ENCODE data around the gene CLDN1.

CLDN1 gene

DNA sequence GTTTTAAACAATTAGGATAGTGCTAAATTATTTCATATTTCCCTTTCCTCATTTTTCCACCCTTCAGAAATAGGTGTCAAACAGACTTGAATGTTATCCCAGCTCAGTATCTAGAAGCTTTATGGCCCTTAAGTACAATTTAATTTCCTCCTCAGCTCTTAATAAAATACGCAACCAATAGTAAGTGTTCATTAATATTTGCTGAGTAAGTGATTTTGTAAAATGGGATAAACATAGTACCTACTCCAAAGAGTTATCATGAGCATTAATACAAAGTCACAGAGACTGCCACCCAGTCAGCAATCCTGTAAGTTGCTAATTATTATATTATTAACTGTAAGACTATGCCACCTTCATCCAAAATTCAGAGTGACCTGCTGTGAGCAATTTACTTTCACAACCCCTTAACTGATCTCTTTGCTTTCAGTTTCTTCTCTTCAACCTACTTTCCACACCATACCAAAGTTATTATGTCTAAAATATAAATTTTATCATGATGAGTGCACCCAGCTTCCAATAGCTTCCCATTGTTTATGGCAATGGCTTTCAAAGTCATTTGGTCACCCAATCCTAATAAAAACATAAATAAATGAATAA lies 30.7 kb upstream of the CLDN1 start:
- no peak for TF ChIP-seq CTCF (IDR thresholded peaks at IDR 0.05; ENCODE audit: low read length, missing control alignments)
- DNase-seq (ENCODE audit: low read depth): no peak
- no peak overlapping the region for H3K4me3 ChIP-seq (replicated peaks; ENCODE audit: low read depth, low read length)

DNA sequence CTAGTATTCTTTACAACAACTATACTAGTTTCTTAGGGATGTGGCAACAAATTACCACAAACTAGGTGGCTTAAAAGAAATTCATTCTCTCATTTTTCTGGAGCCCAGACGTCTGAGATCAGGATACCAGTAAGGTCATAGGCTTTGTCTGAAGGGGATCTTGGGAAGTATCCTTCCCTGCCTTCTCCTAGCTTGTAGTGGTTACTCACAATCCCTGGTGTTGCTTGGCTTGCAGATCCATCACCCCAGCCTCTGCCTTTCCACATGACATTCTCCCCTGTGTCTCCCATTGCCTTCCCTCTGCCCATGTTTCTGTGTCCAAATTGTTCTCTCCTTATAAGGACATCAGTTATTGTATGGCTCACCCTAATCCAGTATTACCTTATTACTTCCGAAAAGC lies 24.3 kb upstream of the CLDN1 start:
- no peak overlapping the region for H3K4me3 ChIP-seq (replicated peaks; ENCODE audit: low read depth, low read length)
- no peak for DNase-seq (ENCODE audit: low read depth)
- TF ChIP-seq CTCF (IDR thresholded peaks at IDR 0.05; ENCODE audit: low read length, missing control alignments): no peak

DNA sequence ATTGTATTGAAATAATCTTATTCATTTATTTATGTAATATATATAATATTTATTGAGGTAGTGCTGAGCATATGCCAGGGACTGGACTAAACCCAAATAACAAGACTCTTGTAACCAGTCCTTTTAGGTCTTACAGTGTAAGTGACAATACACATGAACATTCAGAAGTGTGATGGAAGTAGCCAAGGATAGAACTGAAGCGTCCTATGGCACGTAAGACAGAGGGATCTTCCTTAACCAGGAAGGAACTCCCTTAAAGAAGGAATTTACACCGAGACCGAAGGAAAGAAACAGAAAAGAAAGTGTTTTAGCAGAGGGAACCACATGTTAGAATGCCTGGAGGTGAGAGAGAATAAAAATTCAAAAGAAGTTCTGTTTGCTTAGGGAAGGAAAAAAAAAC lies 23.6 kb upstream of the CLDN1 start:
- peak; percentile 42 for DNase-seq (ENCODE audit: low read depth)
- no peak for TF ChIP-seq CTCF (IDR thresholded peaks at IDR 0.05; ENCODE audit: low read length, missing control alignments)
- H3K4me3 ChIP-seq (replicated peaks; ENCODE audit: low read depth, low read length): no peak overlapping the region

- DNase-seq (ENCODE audit: low read depth): peak; percentile 98
- TF ChIP-seq CTCF (IDR thresholded peaks at IDR 0.05; ENCODE audit: low read length, missing control alignments): no peak
- peak overlapping the region; percentile 4 for H3K4me3 ChIP-seq (replicated peaks; ENCODE audit: low read depth, low read length)
These were observed 23.0 kb upstream of the CLDN1 start for GRCh38 chr3:190345027-190345821.

GRCh38 chr3:190340071-190340470 lies 17.8 kb upstream of the CLDN1 start:
- H3K4me3 ChIP-seq (replicated peaks; ENCODE audit: low read depth, low read length): no peak overlapping the region
- TF ChIP-seq CTCF (IDR thresholded peaks at IDR 0.05; ENCODE audit: low read length, missing control alignments): no peak
- no peak for DNase-seq (ENCODE audit: low read depth)

- DNase-seq (ENCODE audit: low read depth): peak; percentile 41
- TF ChIP-seq CTCF (IDR thresholded peaks at IDR 0.05; ENCODE audit: low read length, missing control alignments): peak; percentile 29
- H3K4me3 ChIP-seq (replicated peaks; ENCODE audit: low read depth, low read length): no peak overlapping the region
These were observed 16.9 kb upstream of the CLDN1 start for GRCh38 chr3:190339130-190339529.
